Measurements from ENCODE around the gene HS3ST6. TPM values are rescaled to one million over a fixed set of nuclear protein-coding genes. Genes with fewer than 3 reads are reported as not detected.

HS3ST6 gene
- total and polyA plus RNA-seq, 9 of the 15 experiments (the other 6 are each of a cell fraction or from before 2014, with no cell fraction given): not detected

- no peak for TF ChIP-seq TSHZ1 (CRISPR knock-in tag; IDR thresholded peaks at IDR 0.05)
- TF ChIP-seq ATF3 (IDR thresholded peaks at IDR 0.05): no peak
- 0 out of 2 replicates have a peak, but pooled peaks have one; percentile 24 for TF ChIP-seq ATF3 (CRISPR knock-in tag; conservative IDR thresholded peaks at IDR 0.05)
- TF ChIP-seq E2F1 (CRISPR knock-in tag; IDR thresholded peaks at IDR 0.05): no peak
- no peak for TF ChIP-seq ZNF174 (CRISPR knock-in tag; IDR thresholded peaks at IDR 0.05)
- peak; percentile 39 for TF ChIP-seq TAF1 (IDR thresholded peaks at IDR 0.05; ENCODE audit: control insufficient read depth, extremely low read depth, insufficient read depth, low read length, severe bottlenecking)
- TF ChIP-seq HDAC3 (IDR thresholded peaks at IDR 0.05; ENCODE audit: borderline replicate concordance, partially characterized antibody): no peak
- no peak for TF ChIP-seq ARNT (IDR thresholded peaks at IDR 0.05)
- TF ChIP-seq ZNF699 (CRISPR knock-in tag; IDR thresholded peaks at IDR 0.05; ENCODE audit: insufficient replicate concordance): no peak
- no peak for TF ChIP-seq ZNF232 (CRISPR knock-in tag; IDR thresholded peaks at IDR 0.05)
- no peak for TF ChIP-seq RBM25 (IDR thresholded peaks at IDR 0.05; ENCODE audit: low read depth, low read length, severe bottlenecking)
- TF ChIP-seq YBX1 (IDR thresholded peaks at IDR 0.05): no peak
- TF ChIP-seq HDGF (IDR thresholded peaks at IDR 0.05): no peak
- TF ChIP-seq CBX3 (IDR thresholded peaks at IDR 0.05; ENCODE audit: borderline replicate concordance in 1 of 2, low read length in 2 of 2): peak in 1 of 2 experiments; percentile 41; a peak in 1 of 3 replicates
- TF ChIP-seq TGIF2 (CRISPR knock-in tag; IDR thresholded peaks at IDR 0.05): no peak
- TF ChIP-seq SIN3B (IDR thresholded peaks at IDR 0.05; ENCODE audit: low read depth): peak; percentile 57; the same call in 1 of the 2 replicates
- TF ChIP-seq ZNF384 (IDR thresholded peaks at IDR 0.05; ENCODE audit: low read depth, low read length): no peak
- no peak for TF ChIP-seq MED1 (CRISPR knock-in tag; IDR thresholded peaks at IDR 0.05; ENCODE audit: borderline replicate concordance)
- no peak for TF ChIP-seq GATAD2A (IDR thresholded peaks at IDR 0.05)
Measured at GRCh38 chr16:1871974-1872635, 46.1 kb downstream of the HS3ST6 start, which contains the start of gene MEIOB (continued).
